NCI-H187 (cell line): ENCODE data around the gene HMOX2.

Experiments
- DNase-seq, 2 experiments: peaks; one replicate each; lab custom pipeline; 2025; lab: John Stamatoyannopoulos, UW

The HMOX2 gene

DNA sequence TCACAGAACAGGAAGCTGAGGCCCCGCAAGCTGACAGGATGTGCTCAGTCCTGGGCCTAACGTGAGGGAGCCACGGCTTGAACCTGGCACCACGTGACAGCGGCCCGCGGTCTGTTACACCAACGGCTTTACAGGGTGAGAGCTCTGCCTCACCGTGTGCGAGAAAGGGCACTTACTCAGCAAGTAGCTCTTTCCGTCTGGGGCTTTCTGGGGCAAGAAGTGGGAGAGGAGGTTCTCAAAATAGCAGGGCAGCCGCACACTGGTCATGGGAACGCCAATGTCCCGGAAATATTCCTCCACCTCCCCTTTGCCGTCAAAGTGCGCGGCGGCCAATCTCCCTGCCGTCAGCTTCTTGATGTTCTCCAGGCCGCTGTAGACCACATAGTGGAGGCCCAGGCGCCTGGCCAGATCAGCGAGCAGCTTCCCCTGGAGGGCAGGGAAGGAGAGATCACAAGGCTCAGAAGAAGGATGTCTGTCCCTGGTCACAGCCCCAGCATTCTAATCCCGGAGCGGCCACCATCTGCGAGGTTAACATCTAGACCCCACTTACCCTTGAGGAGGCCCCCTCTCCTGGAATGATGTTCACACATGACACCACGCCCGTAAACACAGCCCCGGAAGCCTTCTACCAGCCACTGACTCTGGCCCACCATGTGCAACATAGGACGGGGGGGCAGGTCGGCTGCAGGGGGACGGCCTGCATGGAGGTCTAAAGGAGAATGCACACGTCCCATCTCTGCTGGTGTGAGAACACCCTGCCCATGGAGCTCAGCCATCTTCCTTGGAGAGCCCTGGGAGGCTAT is 10.0 kb upstream of the HMOX2 start:
- DNase-seq = no peak

DNA sequence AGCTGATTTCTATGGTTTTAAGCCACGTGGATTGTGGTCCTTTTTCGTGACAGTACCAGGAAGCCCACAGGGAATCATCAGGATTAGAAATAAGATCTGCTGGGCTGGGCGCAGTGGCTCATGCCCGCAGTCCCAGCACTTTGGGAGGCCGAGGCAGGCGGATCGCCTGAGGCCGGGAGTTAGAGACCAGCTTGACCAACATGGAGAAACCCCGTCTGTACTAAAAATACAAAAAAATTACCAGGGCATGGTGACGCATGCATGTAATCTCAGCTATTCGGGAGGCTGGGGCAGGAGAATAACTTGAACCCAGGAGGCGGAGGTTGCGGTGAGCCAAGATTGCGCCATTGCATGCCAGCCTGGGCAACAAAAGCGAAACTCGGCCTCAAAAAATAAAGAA is 8.3 kb upstream of the HMOX2 start:
- no peak for DNase-seq

DNA sequence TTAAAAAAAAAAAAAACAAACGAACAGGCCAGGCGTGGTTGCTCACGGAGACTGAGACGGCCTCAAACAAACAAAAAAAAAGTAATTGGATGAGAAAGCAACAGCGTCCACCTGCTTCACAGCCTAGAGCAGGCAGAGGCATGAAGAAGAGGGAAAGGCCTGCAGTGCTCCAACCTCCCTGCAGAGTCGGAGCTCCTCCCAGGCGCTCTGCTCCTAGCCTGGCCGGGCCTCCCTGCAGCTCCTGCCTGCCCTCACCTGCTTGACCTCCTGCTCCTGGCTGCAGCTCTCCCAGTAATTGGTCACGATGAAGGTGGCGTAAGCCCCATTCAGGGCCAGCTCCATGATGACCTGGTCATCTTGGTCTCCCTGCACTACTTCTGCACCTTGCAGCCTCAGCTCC is 7.2 kb upstream of the HMOX2 start:
- DNase-seq = no peak

DNA sequence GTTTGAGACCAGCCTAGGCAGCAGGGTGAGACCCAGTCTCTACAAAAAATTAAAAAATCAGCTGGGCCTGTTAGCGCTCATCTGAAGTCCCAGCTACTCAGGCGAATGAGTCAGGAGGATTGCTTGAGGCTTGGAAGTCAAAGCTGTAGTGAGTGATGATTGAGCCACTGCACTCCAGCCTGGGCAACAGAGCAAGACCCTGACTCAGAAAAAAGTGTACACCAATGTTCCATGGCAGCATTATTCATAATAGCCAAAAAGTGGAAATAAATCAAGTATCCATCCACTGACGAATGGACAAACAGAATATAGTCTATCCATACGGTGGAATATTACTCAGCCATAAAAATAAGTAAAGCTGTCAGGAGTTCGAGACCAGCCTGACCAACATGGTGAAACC is 4.3 kb upstream of the HMOX2 start:
- no peak for DNase-seq

DNA sequence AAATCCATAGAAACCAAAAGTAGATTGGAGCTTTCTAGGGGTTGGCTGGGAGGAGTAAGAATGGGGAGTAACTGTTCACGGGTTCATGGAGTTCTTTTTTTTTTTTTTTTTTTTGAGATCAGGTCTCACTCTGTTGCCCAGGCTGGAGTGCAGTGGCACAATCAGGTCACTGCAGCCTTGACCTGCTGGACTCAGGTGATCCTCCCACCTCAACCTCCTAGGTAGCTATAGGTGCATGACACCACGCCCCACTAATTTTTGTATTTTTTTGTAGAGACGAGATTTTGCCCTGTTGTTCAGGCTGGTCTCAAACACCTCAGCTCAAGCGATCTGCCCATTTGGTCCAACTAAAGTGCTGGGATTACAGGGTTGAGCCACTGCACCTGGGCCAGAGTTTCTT is 3.3 kb upstream of the HMOX2 start:
- no peak for DNase-seq

DNA sequence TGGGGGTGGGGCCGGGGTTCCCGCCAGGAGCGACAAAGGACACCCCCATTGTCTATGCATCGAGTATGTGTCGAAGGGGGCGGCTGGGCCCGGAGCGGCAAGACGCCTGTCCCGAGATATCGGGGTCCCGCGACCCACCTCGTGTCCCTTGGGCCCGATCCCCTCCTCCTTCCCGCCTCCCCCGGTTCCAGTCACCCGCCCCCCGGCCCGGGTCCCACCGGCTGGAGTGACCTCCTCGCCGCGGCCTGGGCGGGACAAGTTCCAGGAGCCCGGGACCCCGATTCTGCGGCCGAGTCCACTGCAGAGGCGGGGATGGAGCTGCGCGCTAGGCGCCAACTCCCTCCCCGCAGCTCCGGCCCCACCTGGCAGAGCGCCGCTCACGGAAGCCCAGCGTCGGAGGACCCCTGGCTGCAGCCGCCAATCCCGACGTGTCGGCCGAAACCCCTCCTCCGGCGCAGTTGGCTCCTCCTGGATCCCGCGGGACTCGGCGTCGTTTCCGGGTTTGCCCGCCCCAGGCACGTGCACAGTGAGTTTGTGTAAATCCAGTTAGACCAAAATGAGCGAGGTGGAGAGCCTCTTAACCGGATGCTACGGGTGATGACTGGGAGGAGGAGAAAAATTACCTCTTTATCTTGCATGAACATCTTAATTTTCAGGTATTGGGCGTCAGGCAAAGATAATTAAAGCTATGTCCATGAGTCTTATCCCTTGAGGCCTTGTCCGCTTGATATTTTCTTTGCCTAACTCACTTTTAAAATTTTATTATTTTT is 1.8 kb upstream of the HMOX2 start, which contains the start of gene NMRAL1:
Gene NMRAL1, minus strand, starts transcription at position 434 of the 770 bp plus-strand sequence. CDS start 493 bp downstream, outside the sequence.
- DNase-seq = peak; percentile 38 to 69

DNA sequence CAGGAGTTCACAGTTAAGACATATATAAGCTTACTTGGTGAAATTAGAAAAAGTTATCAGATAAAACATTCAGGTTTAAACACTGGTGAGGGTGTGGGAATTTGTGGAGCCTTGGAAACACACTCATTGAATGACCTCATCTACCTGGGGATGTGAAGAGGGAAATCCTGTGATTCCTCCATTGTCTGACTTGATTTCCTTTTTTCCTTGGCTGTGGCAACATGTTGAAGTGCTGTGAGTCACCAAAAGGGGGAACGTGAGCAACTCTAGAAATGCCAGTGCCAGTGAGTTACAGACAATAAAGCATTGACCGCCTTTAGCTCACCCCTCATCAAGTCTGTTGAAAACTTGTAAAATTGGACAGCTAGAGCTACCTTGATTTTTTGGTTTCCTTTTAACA is 1.8 kb downstream of the HMOX2 start:
- no peak for DNase-seq

DNA sequence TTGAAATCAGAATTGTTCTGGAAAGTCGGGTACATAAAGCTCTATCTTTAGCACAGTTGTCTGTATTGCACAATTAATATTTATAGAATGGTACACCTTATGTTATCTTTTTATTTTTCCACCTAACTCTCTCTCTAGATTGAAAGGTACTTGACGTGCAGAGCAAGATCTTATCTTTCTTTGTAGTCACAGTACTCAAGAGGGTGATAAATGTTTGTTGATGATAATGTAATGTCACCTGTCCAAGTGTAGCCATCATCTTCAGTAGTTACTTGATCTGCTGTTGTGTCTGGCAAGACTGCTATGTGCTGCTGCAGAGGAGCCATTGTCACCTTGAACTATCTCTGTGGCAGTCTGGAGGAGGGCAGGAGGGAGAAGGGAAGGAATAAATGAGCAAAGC is 5.3 kb downstream of the HMOX2 start:
- no peak for DNase-seq

DNA sequence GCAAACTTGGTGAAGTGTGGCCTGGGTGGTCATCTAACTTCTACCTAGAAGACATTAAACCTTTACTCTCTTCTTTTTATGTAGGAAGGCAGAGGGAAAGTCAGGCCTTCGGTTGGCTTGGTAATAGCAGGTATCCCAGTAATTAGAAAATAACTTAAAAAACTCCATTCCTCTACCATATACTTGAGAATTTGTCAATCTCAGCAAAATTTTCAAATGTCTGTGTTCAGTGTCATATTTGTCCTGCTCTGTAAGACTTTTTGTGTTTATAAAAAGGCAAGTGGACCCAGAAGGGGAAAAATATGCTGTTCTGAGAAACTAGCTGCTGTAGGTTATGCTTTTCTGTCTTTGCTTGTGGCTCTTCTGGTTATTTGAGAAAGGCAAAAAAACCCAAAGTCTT is 5.8 kb downstream of the HMOX2 start:
- no peak for DNase-seq

DNA sequence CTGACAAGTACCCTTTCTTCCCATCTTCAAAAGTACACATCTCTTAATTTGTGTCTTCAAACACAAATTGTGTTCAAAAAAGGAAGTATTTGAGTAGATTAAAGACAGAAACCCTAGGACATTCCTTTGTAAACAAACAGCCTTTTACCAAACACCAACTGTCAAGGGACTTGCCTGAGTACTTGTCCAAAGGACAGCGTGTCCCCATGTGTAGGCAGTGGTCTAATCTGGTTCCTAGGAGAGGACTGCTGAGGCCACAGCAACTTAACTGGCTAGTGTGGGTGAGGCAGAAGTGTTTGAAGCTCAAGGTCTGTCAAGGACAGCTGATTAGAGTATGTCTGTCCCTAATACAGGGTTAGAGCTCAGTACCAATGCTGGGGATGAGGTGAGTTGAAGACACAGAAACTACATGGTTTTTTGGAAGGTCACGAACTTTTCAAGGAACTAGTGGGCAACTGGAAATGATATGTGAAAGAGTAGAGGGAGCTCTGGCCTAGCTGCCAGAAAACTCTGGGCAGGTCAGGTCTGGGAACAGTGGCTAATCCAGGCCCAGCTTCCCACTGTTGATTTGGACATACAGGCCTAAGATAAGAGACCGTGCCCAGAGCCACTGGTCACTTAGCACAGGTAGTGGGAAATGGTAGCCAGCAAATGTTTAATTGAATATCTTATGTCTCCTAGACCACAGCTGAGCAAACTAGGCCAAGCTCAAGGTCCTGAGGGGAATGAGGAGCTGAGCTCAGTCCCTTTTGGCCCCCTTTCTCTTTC is 10.1 kb downstream of the HMOX2 start:
- no peak for DNase-seq

DNA sequence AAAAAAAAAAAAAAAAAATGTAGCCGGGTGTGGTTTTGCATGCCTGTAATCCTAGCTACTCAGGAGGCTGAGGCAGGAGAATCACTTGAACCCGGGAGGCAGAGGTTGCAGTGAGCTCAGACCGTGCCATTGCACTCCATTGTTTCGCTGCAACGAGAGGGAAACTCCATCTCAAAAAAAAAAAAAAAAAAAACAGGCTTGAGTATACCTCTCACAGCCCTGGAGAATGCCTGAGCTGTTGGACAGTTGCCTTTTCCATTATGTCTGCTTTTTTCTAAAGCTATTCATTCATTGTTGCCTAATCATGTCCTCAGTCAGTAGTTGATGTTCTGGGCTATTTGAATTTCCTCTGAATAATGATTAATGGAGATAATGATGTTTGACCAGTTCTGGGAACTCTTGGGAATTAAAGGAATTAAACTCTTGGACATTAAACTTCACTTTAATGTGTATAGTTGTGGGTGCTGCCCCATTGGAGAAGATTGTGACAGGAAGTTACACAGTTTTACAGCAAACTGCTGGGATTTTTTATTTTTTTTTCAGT is 11.8 kb downstream of the HMOX2 start:
- DNase-seq = no peak

DNA sequence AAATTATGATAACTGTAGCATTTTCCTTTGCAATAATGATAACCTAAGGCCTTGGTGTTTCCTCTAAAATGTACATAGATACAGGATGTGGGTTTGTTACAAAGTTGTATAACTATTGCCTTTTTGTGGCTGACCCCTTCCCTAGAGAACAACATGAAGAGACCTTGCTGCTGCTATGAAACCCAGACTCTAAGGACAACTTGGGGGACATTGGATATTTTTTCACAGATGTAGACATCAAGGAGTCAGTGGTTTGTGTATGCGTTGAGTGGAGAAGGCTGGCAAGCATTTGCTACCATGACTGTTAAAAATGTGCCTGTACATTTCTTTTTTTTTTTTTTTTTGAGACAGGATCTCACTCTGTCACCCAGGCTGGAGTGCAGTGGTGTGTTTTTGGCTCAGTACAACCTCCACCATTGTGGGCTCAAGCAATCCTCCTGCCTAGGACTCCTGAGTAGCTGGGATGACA is 12.3 kb downstream of the HMOX2 start:
- DNase-seq = no peak

DNA sequence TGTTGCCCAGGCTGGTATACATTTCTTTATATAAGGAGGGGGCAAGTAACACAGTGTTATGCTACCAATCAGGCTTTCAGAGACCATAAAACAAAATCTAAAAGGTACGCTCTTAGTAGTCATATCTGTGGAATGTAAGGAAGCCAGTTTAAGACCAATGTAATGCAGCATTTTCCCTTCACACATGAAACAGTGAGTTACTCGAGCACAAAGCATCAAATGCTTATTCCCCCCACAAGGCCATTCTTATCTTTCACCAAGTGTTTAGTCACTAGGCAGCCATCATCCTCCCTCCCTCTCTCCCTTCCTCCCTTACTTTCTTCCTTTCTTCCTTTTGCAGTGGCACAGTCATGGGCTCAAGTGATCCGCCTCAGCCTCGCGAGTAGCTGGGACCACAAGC is 12.8 kb downstream of the HMOX2 start:
- no peak for DNase-seq

DNA sequence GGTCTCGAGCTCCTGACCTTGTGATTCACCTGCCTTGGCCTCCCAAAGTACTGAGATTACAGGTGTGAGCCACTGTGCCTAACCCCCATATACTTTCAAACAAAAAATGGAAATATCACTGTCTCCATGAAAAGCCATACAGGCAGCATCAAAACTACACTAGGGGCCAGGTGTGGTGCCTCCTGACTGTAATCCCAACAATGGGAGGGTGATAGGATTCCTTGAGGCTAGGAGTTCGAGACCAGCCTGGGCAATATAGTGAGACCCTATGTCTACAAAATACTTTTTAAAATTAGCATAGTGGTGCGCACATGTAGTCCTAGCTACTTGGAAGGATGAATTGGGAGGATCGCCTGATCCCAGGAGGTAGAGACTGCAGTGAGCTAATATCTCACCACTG is 15.7 kb downstream of the HMOX2 start:
- no peak for DNase-seq

DNA sequence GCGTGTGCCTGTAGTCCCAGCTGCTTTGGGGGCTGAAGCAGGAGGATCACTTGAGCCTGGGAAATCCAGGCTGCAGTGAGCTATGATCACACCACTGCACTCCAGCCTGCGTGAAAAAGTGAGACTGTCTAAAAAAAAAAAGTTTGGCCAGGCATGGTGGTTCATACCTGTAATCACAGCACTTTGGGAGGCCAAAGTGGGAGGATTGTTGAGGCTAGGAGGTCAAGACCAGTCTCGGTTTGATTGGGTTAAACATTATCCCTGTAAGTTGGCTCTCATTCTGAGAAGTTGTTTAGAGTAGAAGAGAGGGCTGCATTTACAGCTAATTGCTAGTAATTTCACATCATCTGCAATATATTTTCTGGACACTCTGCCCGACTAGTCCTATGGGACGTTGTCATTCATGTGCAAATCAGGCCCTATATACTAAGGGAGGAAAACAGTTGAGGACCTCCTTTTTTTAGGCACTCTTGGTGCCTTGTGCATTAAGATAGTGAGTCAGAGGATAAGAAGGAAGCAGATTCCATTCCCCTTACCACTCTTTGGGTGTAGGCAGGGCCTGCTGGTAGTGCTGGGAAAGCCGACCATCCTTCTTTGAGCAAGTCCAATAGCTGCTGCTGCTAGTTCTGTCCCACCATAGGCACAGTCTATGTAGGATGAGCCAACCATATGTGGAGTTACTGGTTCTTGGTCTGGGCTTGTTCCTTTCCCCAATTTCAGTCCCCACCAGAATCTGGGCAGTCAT is 18.7 kb downstream of the HMOX2 start:
- no peak for DNase-seq

DNA sequence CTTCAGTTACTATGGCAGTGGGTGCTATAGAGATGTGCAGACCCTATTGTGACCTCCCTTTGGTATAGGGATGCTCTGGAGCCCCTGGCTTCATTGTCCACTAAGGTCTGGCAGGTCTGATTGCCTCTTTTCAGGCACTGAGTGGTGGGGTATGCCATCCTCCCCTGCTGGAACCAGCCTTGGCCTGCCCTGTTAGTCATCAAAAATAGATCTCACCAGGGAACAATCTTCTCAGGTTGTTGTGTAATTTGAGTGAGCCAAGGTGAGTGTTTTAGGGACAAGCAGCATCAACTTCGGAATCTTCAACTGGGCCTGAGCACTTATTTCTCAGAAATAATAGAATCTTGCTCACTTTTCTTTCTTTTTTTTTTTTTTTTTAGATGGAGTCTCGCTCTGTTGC is 19.6 kb downstream of the HMOX2 start:
- no peak for DNase-seq

DNA sequence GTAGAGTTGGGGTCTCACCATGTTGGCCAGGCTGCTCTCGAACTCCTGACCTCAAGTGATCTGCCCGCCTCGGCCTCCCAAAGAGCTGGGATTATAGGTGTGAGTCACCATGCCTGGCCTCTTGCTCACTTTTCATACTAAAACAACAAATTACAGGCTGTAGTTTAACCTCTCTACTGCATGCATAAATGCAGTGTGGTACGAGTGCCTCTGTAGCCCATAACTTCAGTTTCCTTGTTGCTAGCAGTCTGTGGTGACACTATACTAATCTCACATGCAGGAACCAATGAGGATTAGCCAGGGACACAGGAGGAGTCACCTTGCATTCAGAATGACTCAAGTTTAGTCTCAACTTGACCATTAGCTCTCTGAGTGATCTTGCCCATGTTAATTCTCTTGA is 20.1 kb downstream of the HMOX2 start:
- DNase-seq = no peak

DNA sequence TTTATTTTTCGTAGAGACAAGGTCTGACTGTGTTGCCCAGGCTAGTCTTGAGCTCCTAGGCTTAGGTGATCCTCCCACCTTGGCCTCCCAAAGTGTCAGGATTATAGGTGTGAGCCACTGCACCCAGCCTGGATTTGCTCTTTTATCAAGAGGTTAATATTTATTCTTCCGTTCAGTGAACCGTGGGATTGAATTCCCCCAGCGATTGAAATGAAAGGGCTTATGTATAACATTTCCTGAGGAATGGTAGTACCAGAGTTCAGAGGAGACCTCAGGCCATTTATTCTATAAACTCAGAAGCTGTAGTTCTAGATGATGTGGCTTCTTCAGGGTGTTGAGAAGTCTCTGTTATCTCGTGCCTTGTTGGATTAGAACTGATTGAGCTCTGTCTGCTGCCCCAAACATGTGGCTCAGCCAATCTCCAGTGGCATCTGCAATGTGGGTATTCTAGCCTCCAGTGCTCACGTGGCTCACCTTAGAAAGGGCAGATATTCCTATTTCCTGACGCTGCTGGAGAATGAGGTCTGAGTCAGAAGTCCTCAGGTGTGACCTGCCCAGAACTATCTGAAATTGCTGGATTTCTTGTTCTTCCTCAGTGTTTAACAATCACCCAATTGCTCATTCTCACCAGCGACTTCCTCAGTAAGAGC is 22.5 kb downstream of the HMOX2 start:
- no peak for DNase-seq

DNA sequence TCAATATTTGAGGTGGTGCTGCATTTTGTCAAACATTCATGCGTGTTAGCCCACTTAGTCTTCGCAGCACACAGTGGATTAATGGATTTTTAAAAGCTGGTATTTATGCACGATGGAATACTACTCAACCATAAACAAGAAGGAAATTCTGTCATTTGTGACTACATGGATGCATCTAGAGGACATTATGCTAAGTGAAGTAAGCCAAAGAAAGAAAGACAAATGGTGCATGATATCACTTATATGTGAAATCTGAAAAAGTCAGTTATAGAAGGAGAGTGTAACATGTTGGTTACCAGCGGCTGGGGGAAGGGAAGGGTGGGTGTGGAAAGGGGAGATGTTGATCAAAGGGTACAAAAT is 23.0 kb downstream of the HMOX2 start:
- DNase-seq = no peak

DNA sequence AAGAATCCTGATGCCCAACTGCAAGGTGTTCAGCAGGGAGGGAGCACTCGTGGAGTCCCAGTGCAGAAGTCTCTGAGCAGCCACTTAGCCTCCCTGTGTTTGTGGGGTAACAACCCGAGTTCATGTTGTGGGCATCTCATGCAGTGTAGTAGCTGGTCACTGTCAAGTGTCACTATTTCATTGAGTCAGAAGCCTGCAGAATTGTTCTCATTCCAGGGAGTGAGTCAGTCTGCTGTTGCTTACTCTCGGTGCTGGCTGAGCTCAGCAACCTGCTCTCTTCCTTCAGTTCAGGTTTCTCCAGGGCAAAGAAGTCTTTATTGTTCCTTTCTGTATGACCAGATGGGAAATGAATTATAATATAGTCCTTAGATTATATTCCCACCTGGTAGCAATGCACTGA is 24.1 kb downstream of the HMOX2 start:
- no peak for DNase-seq

DNA sequence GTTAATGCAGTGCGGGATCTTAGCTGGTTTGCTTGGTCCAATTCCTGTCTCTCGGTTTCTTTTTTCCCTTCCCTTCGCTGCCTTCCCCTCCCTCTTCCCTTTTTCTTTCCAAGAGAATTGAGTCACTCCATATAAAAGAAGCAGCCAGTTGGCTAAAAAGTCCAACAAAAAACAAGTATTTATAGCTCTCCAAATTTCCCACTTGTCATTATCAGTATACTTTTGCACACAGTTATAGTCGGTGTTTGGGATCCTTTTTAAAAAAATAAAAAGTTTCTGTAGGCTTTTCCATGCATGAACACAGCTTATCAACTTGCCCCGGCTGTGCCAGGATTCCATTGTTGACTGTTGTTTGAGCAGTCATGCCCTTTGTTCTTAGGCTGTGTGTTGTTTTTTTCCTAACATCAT is 24.9 kb downstream of the HMOX2 start:
- no peak for DNase-seq
